ENCODE measurements around the gene CD55.

DNA sequence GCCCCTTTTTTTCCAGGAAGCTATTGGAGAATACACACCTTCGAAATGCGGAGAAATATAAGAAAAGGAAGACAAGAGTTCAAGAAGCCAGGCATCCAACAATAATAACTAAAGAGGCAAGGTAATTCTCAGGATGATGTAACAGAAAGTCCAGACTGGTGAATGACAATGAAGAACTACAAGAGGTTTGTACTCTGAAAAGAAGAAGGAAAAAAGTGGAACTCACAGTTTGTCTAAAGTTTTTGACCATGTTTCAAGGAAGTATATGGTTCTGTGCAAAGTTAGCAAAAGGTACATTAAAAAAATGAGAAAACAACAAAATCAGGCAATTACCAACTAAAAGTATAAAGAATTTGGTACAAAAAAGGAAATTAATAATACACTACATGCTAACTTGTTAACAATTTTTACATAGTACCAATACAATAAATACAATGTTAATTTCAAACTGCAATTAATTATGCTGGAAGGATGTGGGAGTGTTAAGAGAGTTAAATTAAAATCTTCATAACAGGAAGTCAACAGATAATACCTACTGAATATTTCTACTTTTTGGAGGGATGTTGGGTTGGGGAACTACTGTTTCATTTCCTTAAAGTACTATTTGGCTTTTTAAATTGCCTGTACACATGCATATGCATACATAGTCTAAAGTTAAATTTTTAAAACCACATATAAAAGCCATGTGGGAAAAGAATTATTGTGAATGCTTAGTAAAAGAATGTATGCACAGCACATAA lies 12.9 kb upstream of the CD55 start:
- TF ChIP-seq, protein P1, sequence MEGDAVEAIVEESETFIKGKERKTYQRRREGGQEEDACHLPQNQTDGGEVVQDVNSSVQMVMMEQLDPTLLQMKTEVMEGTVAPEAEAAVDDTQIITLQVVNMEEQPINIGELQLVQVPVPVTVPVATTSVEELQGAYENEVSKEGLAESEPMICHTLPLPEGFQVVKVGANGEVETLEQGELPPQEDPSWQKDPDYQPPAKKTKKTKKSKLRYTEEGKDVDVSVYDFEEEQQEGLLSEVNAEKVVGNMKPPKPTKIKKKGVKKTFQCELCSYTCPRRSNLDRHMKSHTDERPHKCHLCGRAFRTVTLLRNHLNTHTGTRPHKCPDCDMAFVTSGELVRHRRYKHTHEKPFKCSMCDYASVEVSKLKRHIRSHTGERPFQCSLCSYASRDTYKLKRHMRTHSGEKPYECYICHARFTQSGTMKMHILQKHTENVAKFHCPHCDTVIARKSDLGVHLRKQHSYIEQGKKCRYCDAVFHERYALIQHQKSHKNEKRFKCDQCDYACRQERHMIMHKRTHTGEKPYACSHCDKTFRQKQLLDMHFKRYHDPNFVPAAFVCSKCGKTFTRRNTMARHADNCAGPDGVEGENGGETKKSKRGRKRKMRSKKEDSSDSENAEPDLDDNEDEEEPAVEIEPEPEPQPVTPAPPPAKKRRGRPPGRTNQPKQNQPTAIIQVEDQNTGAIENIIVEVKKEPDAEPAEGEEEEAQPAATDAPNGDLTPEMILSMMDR (IDR thresholded peaks at IDR 0.05) = no peak
- TF ChIP-seq POLR2A (IDR thresholded peaks at IDR 0.05) = no peak

All from adrenal gland (tissue), 5 donors.